ENCODE measurements around the gene LRBA.
"Not testable (repeated sequence)": the region's sequence is repeated elsewhere in the genome, so short reads cannot be mapped to it uniquely, and the experiment has no call there.

LRBA gene, protein sequence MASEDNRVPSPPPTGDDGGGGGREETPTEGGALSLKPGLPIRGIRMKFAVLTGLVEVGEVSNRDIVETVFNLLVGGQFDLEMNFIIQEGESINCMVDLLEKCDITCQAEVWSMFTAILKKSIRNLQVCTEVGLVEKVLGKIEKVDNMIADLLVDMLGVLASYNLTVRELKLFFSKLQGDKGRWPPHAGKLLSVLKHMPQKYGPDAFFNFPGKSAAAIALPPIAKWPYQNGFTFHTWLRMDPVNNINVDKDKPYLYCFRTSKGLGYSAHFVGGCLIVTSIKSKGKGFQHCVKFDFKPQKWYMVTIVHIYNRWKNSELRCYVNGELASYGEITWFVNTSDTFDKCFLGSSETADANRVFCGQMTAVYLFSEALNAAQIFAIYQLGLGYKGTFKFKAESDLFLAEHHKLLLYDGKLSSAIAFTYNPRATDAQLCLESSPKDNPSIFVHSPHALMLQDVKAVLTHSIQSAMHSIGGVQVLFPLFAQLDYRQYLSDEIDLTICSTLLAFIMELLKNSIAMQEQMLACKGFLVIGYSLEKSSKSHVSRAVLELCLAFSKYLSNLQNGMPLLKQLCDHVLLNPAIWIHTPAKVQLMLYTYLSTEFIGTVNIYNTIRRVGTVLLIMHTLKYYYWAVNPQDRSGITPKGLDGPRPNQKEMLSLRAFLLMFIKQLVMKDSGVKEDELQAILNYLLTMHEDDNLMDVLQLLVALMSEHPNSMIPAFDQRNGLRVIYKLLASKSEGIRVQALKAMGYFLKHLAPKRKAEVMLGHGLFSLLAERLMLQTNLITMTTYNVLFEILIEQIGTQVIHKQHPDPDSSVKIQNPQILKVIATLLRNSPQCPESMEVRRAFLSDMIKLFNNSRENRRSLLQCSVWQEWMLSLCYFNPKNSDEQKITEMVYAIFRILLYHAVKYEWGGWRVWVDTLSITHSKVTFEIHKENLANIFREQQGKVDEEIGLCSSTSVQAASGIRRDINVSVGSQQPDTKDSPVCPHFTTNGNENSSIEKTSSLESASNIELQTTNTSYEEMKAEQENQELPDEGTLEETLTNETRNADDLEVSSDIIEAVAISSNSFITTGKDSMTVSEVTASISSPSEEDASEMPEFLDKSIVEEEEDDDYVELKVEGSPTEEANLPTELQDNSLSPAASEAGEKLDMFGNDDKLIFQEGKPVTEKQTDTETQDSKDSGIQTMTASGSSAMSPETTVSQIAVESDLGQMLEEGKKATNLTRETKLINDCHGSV (N-terminal part only)

GRCh38 chr4:151014521-151015458, at the start of gene LRBA:
TSS of gene LRBA (minus strand) at chr4:151015284. CDS start at chr4:151014642, 642 bp downstream.
- DNase-seq, result peak; percentile 77

GRCh38 chr4:151063143-151063542, 48.1 kb upstream of the LRBA start:
- DNase-seq, result not testable (repeated sequence)

DNA sequence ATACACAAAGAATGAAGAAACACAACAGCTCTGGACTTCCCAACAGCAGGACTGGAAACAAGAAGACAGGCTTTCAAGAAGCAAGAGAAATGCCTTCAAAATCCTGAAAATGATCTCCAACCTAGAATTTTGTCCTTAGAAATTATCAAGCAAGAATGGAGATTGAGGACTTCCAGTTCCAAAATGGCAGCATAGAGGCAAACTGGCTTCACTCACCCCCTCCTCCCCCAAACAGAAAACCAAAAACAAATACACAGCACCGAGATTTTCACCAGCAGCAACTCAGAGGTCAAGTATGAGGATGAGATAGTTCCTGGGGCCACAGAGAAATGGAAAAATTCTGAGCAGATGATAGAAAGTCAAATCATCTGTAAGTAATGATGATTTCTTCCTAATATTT, 40.5 kb upstream of the LRBA start:
- DNase-seq, result no peak

GRCh38 chr4:151052785-151053184, 37.7 kb upstream of the LRBA start:
- no peak for DNase-seq

DNA sequence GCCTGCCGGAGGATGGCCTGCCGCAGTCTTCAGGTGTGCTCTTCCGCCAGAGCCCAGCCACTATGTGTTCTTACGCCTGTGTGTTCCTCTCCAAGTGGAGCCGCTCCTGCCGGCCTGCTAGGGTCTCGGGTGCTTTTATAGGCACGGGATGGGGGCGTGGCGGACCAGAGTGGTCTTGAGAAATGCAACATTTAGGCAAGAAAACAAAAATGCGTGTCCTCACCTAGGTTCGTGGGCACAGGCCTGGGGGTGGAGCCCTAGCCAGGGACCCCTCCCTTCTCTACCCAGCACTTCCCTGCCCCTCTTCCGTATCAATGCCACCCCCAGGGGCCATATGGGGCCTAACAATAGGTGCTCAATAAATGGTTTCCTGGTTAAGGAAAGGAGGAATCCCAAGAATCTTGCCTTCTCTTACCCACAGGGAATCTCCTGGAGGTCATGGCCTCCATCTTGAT, 34.4 kb upstream of the LRBA start:
- no peak for DNase-seq

GRCh38 chr4:151048913-151049312, 33.8 kb upstream of the LRBA start:
- DNase-seq, result no peak

GRCh38 chr4:151046609-151047008, 31.5 kb upstream of the LRBA start:
- DNase-seq, result no peak

GRCh38 chr4:151045907-151046306, 30.8 kb upstream of the LRBA start:
- peak; percentile 69 for DNase-seq

- DNase-seq, result no peak
Observed at GRCh38 chr4:151043803-151044515, 28.9 kb upstream of the LRBA start.

DNA sequence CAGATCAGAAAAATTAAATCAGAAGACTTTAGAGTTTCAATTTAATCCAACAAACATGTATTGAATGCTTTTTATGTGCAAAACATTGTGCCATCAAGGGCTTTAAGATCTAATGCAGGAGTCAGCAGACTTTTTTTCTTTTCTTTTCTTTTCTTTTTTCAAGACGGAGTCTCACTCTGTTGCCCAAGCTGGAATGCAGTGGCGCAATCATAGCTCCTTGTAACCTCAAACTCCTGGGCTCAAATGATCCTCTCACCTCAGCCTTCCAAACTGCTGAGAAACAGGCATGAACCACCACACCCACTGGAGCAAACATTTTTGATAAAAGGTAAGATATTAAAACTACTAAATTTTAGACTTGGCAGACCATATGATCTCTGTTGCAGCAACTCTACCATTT, 24.6 kb upstream of the LRBA start:
- DNase-seq, result no peak

DNA sequence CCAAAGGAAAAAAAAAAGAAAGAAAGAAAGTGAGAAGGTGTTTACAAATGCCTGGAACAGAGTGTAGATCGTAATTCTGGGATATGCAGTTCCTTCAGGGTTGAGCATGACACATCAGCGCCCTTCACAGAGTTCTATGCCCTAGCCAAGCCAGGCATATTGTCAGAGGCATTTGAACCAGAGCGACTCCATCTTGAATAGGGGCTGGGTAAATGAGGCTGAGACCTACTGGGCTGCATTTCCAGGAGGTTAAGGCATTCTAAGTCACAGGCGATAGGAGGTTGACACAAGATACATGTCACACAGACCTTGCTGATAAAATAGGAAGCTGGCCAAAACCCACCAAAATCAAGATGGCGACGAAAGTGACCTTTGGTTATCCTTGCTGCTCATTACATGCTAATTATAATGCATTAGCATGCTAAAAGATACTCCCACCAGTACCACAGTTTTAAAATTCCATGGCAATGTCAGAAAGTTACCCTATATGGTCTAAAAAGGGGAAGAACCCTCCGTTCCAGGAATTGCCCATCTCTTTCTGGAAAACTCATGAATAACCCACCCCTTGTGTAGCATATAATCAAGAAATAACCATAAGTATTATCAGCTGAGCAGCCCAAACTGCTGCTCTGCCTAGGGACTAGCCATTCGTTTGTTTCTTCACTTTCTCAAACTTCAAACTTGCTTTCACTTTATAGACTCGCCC, 23.5 kb upstream of the LRBA start:
- DNase-seq, result no peak

DNA sequence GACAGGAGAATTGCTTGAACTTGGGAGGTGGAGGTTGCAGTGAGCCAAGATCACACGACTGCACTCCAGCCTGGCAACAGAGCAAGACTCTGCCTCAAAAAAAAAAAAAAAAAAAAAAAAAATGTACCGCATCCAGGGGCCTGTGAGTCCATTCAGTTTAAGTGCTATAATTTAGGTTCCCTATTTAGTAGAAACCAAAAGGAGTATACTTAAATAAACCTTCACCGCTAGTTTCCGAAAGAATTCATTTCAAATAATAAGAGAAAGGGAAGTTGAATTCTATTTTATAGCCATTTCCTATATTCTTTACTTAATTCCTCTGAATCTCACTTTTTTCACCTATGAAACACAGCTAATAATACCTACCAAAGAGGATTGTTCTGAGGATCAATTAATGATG, 20.8 kb upstream of the LRBA start:
- DNase-seq, result no peak

DNA sequence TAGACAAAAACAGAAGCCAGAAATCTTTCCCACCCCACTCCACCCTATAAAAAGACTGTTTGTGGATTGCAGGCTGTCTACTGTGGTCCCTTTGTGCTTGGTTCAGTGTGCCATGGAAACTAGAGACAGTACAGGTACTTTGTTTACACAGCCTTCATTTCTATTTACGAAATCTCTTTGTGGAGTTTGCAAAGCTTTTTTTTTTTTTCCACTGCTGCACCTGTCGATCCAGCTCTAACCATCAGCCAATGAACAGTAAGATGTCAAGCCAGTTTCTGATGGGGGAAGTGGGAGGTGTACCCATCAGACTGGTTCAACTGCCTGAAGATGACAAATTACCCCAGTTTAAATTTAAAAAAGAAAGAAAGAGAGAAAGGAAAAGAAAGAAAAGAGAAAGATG, 20.2 kb upstream of the LRBA start:
- peak; percentile 88 for DNase-seq

DNA sequence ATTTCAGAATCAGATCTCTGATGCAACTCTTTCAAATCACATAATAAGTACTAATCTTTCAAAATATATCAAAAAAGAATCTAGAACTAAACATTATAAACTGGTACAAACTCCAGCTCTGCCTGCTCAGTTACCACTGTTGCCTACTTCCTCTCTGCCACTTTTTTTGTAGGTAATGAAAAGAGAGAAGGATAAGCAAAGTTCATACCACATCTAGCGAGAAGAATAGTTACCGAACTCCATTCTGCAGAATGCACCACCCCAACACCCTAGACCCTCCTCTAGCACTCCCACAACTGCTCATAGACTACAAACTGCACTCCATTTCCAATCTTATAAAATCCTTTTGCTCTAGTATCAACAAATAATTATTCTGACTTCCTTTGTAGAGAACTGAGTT, 19.7 kb upstream of the LRBA start:
- DNase-seq, result peak; percentile 70

DNA sequence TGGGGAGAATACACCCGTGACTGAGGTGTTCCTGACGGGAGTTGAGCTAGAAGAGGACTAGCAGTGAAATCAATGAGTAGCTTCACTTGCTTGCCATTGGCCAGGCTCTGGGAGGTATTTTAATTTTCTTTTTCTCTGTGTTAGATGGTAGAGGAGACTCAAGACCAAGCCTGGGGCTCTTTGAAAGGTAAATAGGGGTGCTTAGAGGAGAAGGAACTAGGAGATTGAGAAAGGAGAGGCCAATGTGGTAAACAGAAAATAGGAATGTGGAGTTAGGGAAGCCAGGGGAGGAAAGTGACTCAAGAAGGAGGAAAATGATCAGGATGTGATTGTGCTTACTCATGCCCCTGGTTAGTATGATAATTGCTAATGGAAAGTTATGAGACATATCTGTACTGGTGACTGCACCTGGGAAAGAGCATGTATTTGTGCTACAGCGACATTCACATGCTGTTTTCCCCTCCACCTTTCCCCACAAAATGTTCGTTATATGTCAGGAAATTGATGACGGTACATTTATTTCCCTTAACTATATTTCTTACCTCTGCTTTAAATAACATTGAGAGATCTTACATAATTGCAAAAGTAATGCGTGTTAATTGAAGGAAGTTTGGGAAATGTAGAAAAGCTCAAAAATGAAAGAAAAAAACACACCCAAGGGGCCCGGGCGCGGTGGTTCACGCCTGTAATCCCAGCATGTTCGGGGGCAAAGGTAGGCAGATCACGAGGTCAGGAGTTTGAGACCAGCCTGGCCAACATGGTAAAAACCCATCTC, 16.9 kb upstream of the LRBA start:
- no peak for DNase-seq

- no peak for DNase-seq
Observed at GRCh38 chr4:151029537-151029936, 14.5 kb upstream of the LRBA start.

GRCh38 chr4:151029006-151029405, 13.9 kb upstream of the LRBA start:
- DNase-seq, result not testable (repeated sequence)

DNA sequence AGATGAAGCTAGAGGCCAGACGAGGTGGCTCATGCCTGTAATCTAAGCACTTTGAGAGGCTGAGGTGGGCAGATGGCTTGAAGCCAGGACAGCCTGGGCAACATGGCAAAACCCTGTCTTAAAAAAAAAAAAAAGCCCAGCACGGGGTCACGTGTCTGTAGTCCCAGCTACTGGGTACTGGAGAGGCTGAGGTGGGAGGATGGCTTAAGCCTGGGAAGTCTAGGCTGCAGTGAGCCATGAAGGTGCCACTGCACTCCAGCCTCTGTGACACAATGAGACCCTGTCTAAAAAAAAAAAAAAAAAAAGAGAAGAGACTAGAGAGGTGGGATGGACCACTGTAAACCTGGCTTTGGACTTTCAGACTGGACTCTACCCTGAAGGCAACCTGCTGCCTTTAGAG, 10.7 kb upstream of the LRBA start:
- no peak for DNase-seq

GRCh38 chr4:151022586-151022985, 7.5 kb upstream of the LRBA start:
- DNase-seq, result no peak

All from NCI-H510A treated with DMSO at 0.1 percent for 48 hours (cell line).